HG03558 (cell line): ENCODE measurements around the gene ARHGAP9.
A peak's percentile ranks its signal among the peaks of the same experiment; 100 is the strongest.
"Not testable (repeated sequence)": the region's sequence is repeated elsewhere in the genome, so short reads cannot be mapped to it uniquely, and the experiment has no call there.

Source experiments
- ATAC-seq: cut with Tn5 transposase; IDR thresholded peaks from one replicate; pipeline ENCODE4 v1.9.1; 2021; ENCODE audit warnings: moderate number of reproducible peaks; ENCODE audit not compliant: unreplicated experiment; ENCODE audit errors: extremely low read depth

The ARHGAP9 gene

GRCh38 chr12:57446292-57446960, 33.2 kb downstream of the ARHGAP9 start:
- ATAC-seq, result no peak

- no peak for ATAC-seq
These were observed 34.9 kb downstream of the ARHGAP9 start for GRCh38 chr12:57444744-57445143.

GRCh38 chr12:57444337-57444736, 35.3 kb downstream of the ARHGAP9 start:
- not testable (repeated sequence) for ATAC-seq

DNA sequence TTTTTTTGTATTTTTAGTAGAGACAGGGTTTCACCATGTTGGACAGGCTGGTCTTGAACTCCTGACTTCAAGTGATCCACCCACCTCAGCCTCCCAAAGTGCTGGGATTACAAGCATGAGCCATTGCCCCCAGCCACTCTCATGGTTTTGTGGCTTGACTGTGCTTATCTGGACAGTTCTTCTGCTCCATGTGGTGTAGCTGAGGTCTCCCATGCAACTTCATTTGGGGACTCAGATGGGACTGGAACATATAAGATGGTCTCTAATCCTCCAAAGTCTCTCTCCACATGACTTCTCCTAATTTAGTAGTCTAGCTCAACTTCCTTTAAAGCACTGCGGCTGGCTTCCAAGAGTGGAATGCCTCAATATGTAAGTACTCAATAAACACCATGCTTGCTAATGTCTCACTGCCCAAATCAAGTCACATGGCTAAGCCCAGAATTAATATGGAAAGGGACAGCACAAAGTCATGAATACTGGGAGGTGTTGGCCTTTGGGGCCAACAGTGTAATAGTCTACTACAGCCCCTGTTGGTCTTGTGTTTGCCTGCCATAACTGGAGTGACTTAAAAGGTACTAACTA, 37.7 kb downstream of the ARHGAP9 start:
- ATAC-seq, result no peak

GRCh38 chr12:57441393-57441792, 38.3 kb downstream of the ARHGAP9 start:
- not testable (repeated sequence) for ATAC-seq

- ATAC-seq, result no peak
These were observed 39.9 kb downstream of the ARHGAP9 start for GRCh38 chr12:57439762-57440266.

- ATAC-seq, result no peak
These were observed 41.3 kb downstream of the ARHGAP9 start for GRCh38 chr12:57438400-57438799.

GRCh38 chr12:57435293-57435692, 44.4 kb downstream of the ARHGAP9 start:
- ATAC-seq, result no peak

DNA sequence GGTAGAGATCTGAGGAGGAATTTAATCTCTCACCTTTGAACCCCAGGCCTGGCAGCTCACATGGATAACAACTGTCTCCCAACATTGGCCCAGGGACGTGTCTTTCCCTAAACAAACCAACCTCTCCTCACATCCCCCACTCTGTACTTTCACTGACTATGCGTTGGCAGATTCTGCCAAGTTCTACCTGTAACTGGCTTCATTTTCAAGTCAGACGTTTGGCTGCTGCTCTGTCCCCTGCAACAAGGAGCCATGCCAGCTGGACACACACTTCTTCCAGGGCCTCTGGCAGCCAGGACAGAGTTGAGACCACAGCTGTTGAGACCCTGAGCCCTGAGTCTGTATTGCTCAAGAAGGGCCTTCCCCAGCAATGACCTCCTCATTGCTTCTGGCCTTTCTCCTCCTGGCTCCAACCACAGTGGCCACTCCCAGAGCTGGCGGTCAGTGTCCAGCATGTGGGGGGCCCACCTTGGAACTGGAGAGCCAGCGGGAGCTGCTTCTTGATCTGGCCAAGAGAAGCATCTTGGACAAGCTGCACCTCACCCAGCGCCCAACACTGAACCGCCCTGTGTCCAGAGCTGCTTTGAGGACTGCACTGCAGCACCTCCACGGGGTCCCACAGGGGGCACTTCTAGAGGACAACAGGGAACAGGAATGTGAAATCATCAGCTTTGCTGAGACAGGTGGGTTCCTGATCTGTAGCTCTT, 45.0 kb downstream of the ARHGAP9 start, which contains the start of gene INHBC:
INHBC (plus strand) TSS at position 268 of the 707 bp plus-strand sequence; CDS start at position 371, 103 bp downstream.
- ATAC-seq, result no peak

GRCh38 chr12:57433370-57433769, 46.3 kb downstream of the ARHGAP9 start:
- ATAC-seq, result no peak

DNA sequence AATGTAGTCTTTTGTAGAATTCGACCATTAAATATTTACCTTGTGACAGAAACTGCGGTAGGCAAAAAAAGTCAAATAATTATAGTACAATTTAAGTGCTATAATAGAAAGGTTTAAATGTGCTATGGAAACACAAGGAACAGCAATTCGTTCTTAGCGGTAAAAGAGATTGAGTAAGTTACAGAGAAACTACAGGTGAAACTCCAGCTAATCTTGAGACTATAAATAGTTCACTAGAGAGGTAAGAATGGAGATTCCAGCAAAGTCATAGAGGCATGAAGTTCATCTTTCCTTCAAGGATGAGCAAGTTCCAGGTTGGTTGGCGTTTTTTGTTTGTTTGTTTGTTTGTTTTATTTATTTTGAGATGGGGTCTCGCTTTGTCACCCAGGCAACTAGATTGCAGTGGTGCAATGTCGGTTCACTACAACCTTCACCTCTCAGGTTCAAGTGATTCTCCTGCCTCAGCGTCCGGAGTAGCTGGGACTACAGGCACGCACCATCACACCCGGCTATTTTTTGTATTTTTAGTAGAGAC, 47.9 kb downstream of the ARHGAP9 start:
- no peak for ATAC-seq

DNA sequence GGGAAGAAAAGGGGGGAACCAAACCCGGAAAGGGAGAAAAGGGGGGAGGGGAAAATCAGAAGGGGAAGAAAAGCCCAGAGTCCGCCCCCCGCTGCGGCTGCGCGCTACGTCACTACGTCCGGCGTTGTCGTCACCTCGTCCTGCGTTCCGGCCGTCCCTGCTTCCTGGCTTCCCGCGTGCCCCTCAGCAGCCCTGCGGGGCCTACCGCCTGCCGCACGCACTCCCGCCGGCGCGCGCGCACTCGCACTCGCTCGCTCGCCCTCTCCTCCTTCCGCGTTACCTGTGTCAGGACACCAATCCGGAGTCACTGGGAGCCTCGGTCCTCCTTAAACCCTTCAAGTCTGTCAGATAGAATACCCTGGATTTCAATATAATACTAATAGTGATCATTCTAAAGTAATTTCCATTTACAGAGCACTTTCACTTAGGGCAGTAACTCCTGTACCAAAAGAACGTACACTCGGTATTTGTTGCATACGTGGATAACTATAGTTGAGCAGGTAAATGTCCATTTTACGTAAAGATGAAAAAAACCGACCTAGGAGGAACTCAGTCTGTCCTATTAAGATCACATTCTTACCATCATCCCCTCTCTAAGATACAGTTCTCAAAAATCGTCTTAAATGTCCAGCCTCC, 48.6 kb downstream of the ARHGAP9 start, which contains the start of gene R3HDM2:
R3HDM2 (minus strand) TSS at position 113 of the 636 bp plus-strand sequence. CDS start 120,615 bp downstream, outside the sequence.
- peak; percentile 89 for ATAC-seq

- peak; percentile 28 for ATAC-seq
These were observed 49.3 kb downstream of the ARHGAP9 start for GRCh38 chr12:57430112-57430930.

DNA sequence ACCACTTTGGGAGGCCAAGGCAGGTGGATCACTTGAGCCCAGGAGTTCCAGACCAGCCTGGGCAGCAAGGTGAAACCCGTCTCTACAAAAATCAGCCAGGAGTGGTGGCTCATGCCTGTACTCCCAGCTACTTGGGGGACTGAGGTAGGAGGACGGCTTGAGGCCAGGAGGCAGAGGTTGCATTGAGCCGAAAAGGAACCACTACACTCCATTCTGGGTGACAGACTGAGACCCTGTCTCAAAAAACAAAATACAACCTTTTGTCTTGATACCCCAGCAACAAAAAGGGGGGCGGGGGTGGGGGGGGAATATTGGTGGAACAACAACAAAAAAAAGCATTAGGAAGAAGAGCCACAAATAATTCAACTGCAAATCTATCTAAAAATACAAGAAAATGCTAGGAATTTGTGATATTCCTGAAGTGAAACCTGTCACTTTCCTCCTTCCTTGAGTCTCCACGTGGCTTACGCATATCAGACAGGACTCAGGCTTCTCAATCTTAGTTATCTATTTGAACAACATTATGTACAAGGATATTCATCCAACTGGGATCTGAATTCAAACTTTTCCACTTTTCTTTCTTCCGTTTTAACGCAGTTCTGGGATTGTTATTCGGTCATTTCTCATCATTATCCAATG, 50.1 kb downstream of the ARHGAP9 start:
- no peak for ATAC-seq

- no peak for ATAC-seq
These were observed 50.7 kb downstream of the ARHGAP9 start for GRCh38 chr12:57428965-57429364.

DNA sequence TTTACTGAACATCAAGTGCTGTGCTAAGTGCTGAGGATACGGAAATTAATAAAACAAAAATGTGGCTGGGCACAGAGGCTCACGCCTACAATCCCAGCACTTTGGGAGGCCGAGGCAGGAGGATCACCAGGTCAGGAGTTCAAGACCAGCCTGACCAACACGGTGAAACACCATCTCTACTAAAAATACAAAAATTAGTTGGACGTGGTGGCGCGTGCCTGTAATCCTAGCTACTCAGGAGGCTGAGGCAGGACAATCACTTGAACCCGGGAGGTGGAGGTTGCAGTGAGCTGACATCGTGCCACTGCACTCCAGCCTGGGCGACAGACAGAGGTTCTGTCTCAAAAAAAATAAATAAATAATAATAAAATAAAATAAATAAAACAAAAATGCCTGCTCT, 52.7 kb downstream of the ARHGAP9 start:
- not testable (repeated sequence) for ATAC-seq
